Progenitor cell of endocrine pancreas (in vitro differentiated cells): Measurements from ENCODE around the gene PRRG4. TPM values are rescaled to one million over a fixed set of nuclear protein-coding genes. Genes with fewer than 3 reads are reported as not detected.
"Not testable (repeated sequence)": the region's sequence is repeated elsewhere in the genome, so short reads cannot be mapped to it uniquely, and the experiment has no call there.

Experiments used
- DNase-seq: peaks from one replicate; pipeline ENCODE4 v3.0.0; 2021; ENCODE audit warnings: low spot score; ENCODE audit not compliant: unreplicated experiment
- H3K27ac Mint-ChIP-seq: 2 replicates; pipeline ENCODE4 v1.8.0; 2021; ENCODE audit warnings: mild to moderate bottlenecking, moderate library complexity, mixed read lengths
- H3K27me3 Mint-ChIP-seq: 2 replicates; pipeline ENCODE4 v1.8.0; 2021; ENCODE audit warnings: mixed read lengths
- H3K36me3 Mint-ChIP-seq: 2 replicates; pipeline ENCODE4 v1.8.0; 2022; ENCODE audit warnings: mixed read lengths; ENCODE audit not compliant: insufficient read depth
- H3K4me1 Mint-ChIP-seq: 2 replicates; pipeline ENCODE4 v1.8.0; 2021; ENCODE audit warnings: low read depth, mixed read lengths
- H3K4me3 Mint-ChIP-seq: 2 replicates; pipeline ENCODE4 v1.8.0; 2021; ENCODE audit warnings: low read depth, mild to moderate bottlenecking, moderate library complexity, mixed read lengths
- H3K9me3 Mint-ChIP-seq: 2 replicates; pipeline ENCODE4 v1.8.0; 2021; ENCODE audit warnings: low read depth, mixed read lengths
- CTCF ChIP-seq: fragments of 200-600 bp; sonication (generic); IDR thresholded peaks from one replicate; pipeline ENCODE4 v1.5.0; 2021; ENCODE audit warnings: antibody characterized with exemption, mild to moderate bottlenecking; ENCODE audit not compliant: unreplicated experiment
- total RNA-seq: library from RNA; stranded (reverse); gene quantifications from 2 replicates; pipeline ENCODE4 v1.2.1, GENCODE V29; 2021

Gene PRRG4
- total RNA-seq, 1 donor from 2014 or later: 0.67 TPM

DNA sequence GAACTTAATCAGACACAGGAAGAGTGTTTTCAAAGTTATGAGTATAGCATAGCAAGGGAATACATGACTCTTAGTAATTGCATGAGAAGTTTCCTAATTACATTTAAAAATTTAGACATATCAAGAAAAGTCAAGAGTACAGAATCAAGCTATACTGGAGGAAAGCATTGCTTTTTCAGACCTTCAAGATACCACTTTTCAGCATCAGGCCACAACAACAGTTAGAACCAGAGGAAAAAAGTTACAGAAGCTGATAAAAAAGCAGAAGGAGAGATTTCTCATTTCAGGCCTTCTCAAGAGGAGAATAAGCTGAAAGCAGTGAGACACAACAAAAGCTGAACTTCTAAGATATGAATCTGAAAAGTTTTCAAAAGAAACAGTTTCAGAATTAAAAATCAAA lies 34.8 kb downstream of the PRRG4 start:
- Mint-ChIP-seq H3K4me3 (no peak overlapping the region), H3K4me1 (no peaks in the 10 kb centered on the region), H3K27ac (no peak overlapping the region), H3K27me3 (peaks cover 2% of the 10 kb centered on the region), H3K36me3 (no peaks in the 10 kb centered on the region), H3K9me3 (peaks cover 4% of the 10 kb centered on the region)
- no peak for TF ChIP-seq CTCF
- no peak for DNase-seq

GRCh38 chr11:32868752-32869151 lies 39.0 kb downstream of the PRRG4 start:
- H3K9me3 Mint-ChIP-seq, H3K4me3 Mint-ChIP-seq: not testable (repeated sequence)

DNA sequence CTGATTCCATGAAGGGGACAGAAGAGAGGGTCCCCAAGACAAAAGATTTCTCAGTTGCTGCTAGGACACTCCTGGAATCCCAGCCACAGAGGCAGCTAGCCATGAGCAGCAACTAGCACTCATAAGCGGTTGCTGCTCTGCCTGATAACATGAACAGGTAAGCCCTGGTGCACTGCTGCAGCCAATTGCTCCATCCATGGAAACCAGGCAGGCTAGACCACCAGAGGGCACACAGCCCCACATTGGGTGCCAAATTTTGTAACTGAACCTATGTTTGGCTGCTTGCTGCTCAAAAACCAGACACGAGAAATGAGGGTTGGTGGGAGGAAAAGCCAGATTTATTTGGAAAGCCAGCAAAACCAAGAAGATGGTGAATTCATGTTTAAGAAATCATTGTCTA lies 40.9 kb downstream of the PRRG4 start:
- H3K27me3 Mint-ChIP-seq: peaks cover 17% of the 10 kb centered on the region
- DNase-seq: no peak
- H3K36me3 Mint-ChIP-seq: no peaks in the 10 kb centered on the region
- peaks cover 7% of the 10 kb centered on the region for H3K9me3 Mint-ChIP-seq
- H3K4me3 Mint-ChIP-seq: no peak overlapping the region
- peak; percentile 37 for TF ChIP-seq CTCF
- no peak overlapping the region for H3K27ac Mint-ChIP-seq
- H3K4me1 Mint-ChIP-seq: peaks cover 1% of the 10 kb centered on the region

More at GRCh38 chr11:32868752-32869151, 39.0 kb downstream of the PRRG4 start:
- H3K4me1 Mint-ChIP-seq, H3K36me3 Mint-ChIP-seq, H3K27ac Mint-ChIP-seq, DNase-seq, H3K27me3 Mint-ChIP-seq: not testable (repeated sequence)

DNA sequence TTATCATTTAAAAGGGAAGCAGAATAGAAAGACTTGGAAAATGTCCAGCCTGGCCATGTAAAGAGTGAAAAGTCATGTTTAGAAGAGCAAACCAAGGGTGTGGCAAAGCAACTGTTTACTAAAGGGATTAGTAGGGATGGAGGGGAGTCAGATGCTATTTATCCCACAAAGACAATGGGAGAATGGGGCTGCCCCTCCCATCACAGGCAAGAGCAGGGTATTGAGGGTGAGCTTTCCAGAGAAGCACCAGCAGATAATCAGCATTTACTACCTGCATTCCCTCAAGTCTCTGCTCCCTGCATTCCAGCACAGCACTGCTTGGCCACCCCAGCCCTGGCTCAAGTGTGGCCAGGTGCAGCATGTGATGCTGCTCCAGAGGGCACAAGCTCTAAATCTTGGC lies 44.4 kb downstream of the PRRG4 start:
- peaks cover 3% of the 10 kb centered on the region for H3K9me3 Mint-ChIP-seq
- H3K36me3 Mint-ChIP-seq: no peaks in the 10 kb centered on the region
- DNase-seq: no peak
- H3K27me3 Mint-ChIP-seq: peaks cover 24% of the 10 kb centered on the region
- no peak for TF ChIP-seq CTCF
- H3K27ac Mint-ChIP-seq: no peak overlapping the region
- H3K4me1 Mint-ChIP-seq: peaks cover 1% of the 10 kb centered on the region
- H3K4me3 Mint-ChIP-seq: no peak overlapping the region

- H3K36me3 Mint-ChIP-seq: no peaks in the 10 kb centered on the region
- H3K9me3 Mint-ChIP-seq: no peaks in the 10 kb centered on the region
- H3K27ac Mint-ChIP-seq: no peak overlapping the region
- TF ChIP-seq CTCF: no peak
- peaks cover 46% of the 10 kb centered on the region for H3K27me3 Mint-ChIP-seq
- H3K4me3 Mint-ChIP-seq: no peak overlapping the region
- no peaks in the 10 kb centered on the region for H3K4me1 Mint-ChIP-seq
- DNase-seq: no peak
Observed at GRCh38 chr11:32881286-32881685, 51.6 kb downstream of the PRRG4 start.

GRCh38 chr11:32883421-32883820 lies 53.7 kb downstream of the PRRG4 start:
- Mint-ChIP-seq H3K4me3 (no peak overlapping the region), H3K36me3 (no peaks in the 10 kb centered on the region), H3K27ac (no peak overlapping the region), H3K27me3 (peaks cover 61% of the 10 kb centered on the region), H3K9me3 (no peaks in the 10 kb centered on the region), H3K4me1 (no peaks in the 10 kb centered on the region)
- no peak for TF ChIP-seq CTCF
- DNase-seq: no peak
